Neural crest cell (in vitro differentiated cells): ENCODE results near the gene LPP. TPM values are rescaled to one million over a fixed set of nuclear protein-coding genes. Genes with fewer than 3 reads are reported as not detected.

Experiments used
- DNase-seq: peaks from one replicate; pipeline ENCODE4 v3.0.0; 2021; ENCODE audit warnings: low read depth, mixed read lengths, low spot score
- H3K27ac Mint-ChIP-seq: one replicate; pipeline ENCODE4 v1.8.0; 2021; ENCODE audit warnings: mild to moderate bottlenecking, mixed read lengths; ENCODE audit not compliant: unreplicated experiment
- H3K27me3 Mint-ChIP-seq: 2 replicates; pipeline ENCODE4 v1.8.0; 2021; ENCODE audit warnings: low read depth, mild to moderate bottlenecking, mixed read lengths
- H3K36me3 Mint-ChIP-seq: 2 replicates; pipeline ENCODE4 v1.8.0; 2021; ENCODE audit warnings: low read depth, mild to moderate bottlenecking, mixed read lengths
- H3K4me1 Mint-ChIP-seq: 2 replicates; pipeline ENCODE4 v1.8.0; 2021; ENCODE audit warnings: mixed read lengths
- H3K4me3 Mint-ChIP-seq: one replicate; pipeline ENCODE4 v1.8.0; 2021; ENCODE audit warnings: mild to moderate bottlenecking, mixed read lengths
- H3K9me3 Mint-ChIP-seq: 2 replicates; pipeline ENCODE4 v1.8.0; 2021; ENCODE audit warnings: mixed read lengths
- total RNA-seq: library from RNA; stranded (reverse); gene quantifications from 2 replicates; pipeline ENCODE4 v1.2.1, GENCODE V29; 2021
- TF ChIP-seq, protein P1 (sequence below): fragments of 200-600 bp; sonication (generic); conservative IDR thresholded peaks from 2 replicates; pipeline ENCODE4 v1.5.0; 2021; ENCODE audit warnings: antibody characterized with exemption, mild to moderate bottlenecking

Gene LPP
- total RNA-seq, 1 donor from 2014 or later: 38.7 TPM

DNA sequence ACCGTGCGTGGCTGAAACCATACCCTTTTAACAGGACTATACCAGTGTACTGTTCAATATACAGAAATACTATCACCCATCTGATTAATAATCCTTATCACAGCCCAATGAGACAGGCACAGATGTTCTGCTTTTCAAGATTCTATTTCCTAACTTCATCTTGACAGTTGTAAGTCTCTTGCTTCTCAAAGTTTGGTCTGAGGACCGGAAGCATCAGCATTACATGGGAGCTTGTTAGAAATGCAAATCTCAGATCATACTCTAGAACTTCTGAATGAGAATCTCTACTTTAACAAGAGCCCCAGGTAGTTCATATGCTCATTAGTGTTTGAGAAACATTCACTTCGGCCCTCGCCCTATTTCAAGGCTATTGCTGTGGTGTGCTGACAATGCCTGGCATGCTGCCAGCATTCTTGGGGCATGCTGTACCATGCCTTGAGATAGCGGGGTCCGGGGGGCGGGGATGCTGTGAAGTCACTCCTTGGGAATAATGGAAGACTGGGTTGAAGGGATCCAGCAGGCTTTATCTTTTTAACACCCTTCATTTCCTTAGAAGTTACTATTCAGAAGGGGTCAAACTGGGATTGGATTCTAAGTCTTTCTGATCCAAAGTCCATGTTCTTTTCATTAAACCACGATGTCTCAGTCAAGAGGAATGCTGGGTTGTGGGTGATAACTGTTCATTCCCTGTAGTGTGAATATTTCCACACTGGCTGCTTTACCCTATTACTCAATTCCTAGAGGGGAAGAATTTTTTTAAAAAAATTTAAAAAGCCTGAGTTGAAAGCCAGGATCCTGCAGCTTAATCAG, 194.7 kb downstream of the LPP start:
- no peaks in the 10 kb centered on the region for H3K9me3 Mint-ChIP-seq
- H3K27me3 Mint-ChIP-seq: no peaks in the 10 kb centered on the region
- no peaks in the 10 kb centered on the region for H3K36me3 Mint-ChIP-seq
- no peak overlapping the region for H3K27ac Mint-ChIP-seq
- TF ChIP-seq, protein P1, sequence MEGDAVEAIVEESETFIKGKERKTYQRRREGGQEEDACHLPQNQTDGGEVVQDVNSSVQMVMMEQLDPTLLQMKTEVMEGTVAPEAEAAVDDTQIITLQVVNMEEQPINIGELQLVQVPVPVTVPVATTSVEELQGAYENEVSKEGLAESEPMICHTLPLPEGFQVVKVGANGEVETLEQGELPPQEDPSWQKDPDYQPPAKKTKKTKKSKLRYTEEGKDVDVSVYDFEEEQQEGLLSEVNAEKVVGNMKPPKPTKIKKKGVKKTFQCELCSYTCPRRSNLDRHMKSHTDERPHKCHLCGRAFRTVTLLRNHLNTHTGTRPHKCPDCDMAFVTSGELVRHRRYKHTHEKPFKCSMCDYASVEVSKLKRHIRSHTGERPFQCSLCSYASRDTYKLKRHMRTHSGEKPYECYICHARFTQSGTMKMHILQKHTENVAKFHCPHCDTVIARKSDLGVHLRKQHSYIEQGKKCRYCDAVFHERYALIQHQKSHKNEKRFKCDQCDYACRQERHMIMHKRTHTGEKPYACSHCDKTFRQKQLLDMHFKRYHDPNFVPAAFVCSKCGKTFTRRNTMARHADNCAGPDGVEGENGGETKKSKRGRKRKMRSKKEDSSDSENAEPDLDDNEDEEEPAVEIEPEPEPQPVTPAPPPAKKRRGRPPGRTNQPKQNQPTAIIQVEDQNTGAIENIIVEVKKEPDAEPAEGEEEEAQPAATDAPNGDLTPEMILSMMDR: no peak
- H3K4me1 Mint-ChIP-seq: peaks cover 20% of the 10 kb centered on the region
- no peak overlapping the region for H3K4me3 Mint-ChIP-seq
- DNase-seq: no peak

DNA sequence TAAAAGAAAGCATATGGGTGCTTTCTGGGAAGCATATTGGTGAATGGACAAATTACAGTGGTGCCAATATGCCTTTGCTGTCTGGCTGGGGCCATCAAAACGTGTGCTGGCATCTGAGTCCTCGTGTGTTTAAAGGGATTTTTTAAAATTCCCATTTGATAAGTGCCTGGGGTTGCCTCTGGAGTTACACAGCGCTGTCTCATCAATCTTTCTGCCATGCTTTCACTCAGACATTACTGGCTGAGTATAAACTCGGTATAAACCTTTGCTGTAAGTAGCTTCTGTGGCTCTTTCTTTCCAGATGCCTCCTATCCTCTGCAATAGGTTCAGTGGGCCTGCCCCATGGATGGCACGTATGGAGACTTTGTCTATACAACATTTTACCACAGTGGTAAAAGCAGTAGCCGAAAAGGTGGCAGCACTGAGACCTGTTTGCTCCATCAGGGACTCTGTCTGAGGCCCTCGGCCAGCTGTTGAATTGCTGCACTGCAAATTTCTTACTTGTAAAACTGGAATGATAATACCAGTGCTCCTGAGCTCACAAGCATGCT, 195.5 kb downstream of the LPP start:
- Mint-ChIP-seq H3K9me3 (no peaks in the 10 kb centered on the region), H3K4me1 (peaks cover 26% of the 10 kb centered on the region), H3K36me3 (no peaks in the 10 kb centered on the region), H3K27ac (no peak overlapping the region), H3K27me3 (no peaks in the 10 kb centered on the region), H3K4me3 (no peak overlapping the region)
- TF ChIP-seq, protein P1: no peak
- DNase-seq: no peak

DNA sequence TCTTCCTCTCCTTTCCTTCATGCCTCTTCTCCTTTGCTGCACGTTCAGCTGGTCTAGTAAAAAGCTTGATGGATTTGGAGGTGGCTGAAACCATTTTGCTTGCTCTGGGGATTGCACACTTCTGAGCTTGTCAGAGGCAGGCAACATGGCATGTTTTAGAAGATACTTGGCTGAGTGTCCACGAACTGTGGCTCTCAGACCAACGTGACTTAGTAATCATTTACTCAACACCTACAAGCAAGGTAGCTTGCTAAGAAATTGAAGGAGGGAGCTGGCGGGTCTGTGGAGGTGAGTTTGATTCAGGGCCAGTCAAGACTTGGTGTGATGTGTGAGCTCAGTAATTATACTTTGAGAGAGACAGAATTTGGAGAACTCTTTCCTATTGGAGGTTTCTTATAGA, 196.0 kb downstream of the LPP start:
- Mint-ChIP-seq H3K27ac (no peak overlapping the region), H3K4me1 (peaks cover 26% of the 10 kb centered on the region)
- TF ChIP-seq, protein P1: no peak

DNA sequence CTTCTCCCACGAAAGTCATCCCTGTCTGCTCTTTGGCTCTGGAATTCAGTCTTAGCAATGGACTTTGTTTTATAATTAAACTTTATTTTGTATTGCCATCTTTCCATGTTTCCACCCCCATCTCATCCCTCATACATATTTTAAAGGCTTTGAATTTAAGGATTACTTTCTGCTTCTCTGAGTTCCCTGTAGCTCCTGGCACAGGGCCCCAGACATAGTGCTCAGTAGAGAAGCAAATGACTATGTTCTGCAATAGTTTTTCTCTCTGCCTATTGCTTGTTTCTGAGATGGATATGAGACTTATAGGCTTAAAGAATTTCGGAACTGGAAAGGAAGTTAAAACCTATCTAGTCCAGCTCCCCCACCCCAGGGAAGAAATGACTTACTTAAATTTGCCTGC, 197.0 kb downstream of the LPP start:
- Mint-ChIP-seq H3K36me3 (no peaks in the 10 kb centered on the region), H3K27ac (no peak overlapping the region), H3K4me3 (no peak overlapping the region), H3K4me1 (peaks cover 18% of the 10 kb centered on the region), H3K9me3 (no peaks in the 10 kb centered on the region), H3K27me3 (no peaks in the 10 kb centered on the region)
- DNase-seq: no peak
- TF ChIP-seq, protein P1: no peak

More for the DNA sequence above, 196.0 kb downstream of the LPP start:
- H3K27me3 Mint-ChIP-seq: no peaks in the 10 kb centered on the region
- H3K4me3 Mint-ChIP-seq: no peak overlapping the region
- H3K9me3 Mint-ChIP-seq: no peaks in the 10 kb centered on the region
- DNase-seq: no peak
- no peaks in the 10 kb centered on the region for H3K36me3 Mint-ChIP-seq

DNA sequence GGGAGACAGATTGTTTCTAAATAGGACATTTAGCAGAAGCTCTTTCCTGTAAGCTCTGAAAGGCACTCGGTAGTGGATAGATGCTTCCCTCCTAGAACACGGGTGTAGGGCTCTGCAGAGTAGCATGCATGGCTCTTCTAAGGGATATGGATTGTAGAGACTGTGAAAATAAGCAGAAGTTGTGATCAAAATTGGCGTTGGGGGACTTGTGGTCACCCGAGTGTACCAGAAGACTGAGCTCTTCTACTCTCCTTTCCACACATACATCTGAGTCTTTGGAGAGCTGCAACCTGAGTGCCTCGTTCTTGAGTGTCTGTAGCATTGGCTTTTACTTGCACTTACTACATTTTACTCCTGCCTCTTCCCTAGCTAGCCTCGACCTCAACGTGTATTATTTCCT, 197.7 kb downstream of the LPP start:
- no peak overlapping the region for H3K27ac Mint-ChIP-seq
- TF ChIP-seq, protein P1: no peak
- no peaks in the 10 kb centered on the region for H3K36me3 Mint-ChIP-seq
- no peaks in the 10 kb centered on the region for H3K9me3 Mint-ChIP-seq
- DNase-seq: no peak
- H3K4me3 Mint-ChIP-seq: no peak overlapping the region
- H3K4me1 Mint-ChIP-seq: peaks cover 18% of the 10 kb centered on the region
- no peaks in the 10 kb centered on the region for H3K27me3 Mint-ChIP-seq
